AG09319 (cell line): ENCODE results near the gene RCSD1.

Experiments used
- DNase-seq: peaks from one replicate; pipeline ENCODE4 v3.0.0-alpha.2; 2010; ENCODE audit warnings: low read depth; ENCODE audit errors: extremely low read depth
- TF ChIP-seq, protein P1 (sequence below): IDR thresholded peaks from 2 replicates; pipeline ENCODE4 v1.5.1; 2011; ENCODE audit warnings: low read depth, mild to moderate bottlenecking, inconsistent platforms, low read length, moderate library complexity

The RCSD1 gene

DNA sequence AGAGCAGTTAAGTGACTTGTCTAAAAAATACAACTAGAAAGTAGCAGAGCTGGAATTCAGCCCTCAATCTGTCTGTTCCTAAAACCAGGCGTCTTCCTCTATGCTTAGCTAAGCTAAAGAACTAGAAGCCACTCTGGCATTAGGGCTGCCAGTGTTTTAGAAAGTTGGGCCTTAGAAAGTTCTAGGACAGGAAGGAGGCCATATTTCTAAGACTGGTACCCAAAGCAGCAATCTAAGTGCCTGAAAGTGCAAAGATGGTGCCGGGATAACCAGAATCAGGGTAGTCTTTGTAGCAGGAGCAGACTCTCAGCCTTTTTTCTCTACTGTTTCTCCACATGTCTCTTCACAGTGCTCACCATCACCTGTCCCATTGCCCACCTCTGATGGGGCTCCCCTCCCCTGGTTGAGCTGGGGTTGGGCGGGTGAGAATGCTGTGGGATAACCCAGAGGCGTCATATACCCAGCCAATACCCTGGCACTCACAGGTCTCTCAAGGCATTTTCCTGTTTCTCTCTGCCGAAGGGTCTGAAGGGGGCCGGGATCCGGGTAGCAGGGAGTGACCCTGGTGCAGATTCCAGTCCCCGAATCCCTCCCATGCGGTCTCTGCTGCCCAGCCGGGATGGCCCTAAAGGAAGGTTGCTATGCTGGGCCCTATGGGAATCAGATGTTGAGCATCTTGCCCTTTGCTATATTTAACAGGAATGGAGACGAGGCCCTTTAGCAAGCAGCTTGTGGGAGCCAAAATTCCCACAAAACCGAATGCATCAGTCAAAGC lies 1.1 kb upstream of the RCSD1 start:
- TF ChIP-seq, protein P1, sequence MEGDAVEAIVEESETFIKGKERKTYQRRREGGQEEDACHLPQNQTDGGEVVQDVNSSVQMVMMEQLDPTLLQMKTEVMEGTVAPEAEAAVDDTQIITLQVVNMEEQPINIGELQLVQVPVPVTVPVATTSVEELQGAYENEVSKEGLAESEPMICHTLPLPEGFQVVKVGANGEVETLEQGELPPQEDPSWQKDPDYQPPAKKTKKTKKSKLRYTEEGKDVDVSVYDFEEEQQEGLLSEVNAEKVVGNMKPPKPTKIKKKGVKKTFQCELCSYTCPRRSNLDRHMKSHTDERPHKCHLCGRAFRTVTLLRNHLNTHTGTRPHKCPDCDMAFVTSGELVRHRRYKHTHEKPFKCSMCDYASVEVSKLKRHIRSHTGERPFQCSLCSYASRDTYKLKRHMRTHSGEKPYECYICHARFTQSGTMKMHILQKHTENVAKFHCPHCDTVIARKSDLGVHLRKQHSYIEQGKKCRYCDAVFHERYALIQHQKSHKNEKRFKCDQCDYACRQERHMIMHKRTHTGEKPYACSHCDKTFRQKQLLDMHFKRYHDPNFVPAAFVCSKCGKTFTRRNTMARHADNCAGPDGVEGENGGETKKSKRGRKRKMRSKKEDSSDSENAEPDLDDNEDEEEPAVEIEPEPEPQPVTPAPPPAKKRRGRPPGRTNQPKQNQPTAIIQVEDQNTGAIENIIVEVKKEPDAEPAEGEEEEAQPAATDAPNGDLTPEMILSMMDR, result no peak
- DNase-seq, result no peak

DNA sequence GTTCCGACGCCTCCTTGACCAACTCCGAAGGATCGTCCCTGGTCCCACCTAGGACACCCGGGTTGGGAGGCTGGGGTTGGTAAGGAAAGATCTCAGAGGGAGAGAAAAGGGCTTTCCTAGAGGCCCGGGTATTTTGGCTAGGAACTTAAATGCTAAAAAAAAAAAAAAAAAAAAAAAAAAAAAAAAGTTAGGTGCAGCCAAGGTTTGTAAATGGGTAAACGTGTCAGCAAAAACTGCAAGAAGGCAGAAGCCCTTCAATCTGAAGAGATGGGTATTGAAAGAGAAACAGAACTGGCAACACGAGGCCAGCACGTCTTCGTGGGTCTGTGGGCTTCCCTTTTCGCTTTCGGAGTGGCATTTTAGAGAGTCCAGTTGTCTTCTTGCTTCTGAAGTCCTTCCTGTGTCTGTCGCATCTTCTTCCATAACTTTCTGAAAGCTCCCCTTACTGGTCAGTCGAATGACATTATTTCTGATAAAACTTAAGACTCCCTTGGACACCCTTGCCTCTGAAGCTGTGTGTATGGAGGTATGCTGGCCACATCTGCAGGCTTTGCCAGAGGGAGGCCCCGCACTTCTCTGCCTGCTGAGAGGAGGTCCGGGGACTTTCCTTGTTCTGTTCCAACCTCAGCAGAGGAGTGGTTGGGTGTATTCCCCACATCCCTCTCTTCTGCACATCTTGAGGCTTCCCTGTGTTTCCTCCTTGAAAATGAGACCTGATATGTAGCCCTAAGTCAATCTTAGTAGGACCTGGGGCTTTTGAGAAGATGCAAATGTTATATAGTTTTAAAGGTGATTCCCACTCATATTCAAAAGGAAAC lies 745 bp downstream of the RCSD1 start:
- DNase-seq, result no peak
- TF ChIP-seq, protein P1, result no peak

DNA sequence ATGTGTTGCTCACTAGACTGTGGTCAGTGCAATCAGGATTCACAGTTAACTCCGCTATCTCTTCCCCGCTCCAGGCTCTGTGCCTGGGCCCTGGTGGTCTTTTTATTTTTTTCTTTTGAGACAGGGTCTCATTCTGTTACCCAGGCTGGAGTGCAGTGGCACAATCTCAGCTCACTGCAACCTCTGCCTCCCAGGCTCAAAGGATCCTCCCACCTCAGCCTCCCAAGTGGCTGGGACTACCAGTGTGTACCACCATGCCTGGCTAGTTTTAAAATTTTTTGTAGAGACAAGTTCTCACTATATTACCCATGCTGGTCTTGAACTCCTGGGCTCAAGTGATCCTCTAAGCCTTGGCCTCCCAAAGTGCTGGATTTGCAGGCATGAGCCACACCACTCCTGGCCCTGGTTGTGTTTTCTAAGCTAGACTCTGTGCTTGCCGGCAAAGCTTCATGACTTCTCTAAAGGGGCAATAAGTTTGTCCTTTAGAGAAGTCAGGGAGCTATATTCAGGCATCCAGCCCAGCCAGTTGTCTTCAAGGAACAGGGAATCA lies 1.4 kb downstream of the RCSD1 start:
- TF ChIP-seq, protein P1, result no peak
- DNase-seq, result no peak

DNA sequence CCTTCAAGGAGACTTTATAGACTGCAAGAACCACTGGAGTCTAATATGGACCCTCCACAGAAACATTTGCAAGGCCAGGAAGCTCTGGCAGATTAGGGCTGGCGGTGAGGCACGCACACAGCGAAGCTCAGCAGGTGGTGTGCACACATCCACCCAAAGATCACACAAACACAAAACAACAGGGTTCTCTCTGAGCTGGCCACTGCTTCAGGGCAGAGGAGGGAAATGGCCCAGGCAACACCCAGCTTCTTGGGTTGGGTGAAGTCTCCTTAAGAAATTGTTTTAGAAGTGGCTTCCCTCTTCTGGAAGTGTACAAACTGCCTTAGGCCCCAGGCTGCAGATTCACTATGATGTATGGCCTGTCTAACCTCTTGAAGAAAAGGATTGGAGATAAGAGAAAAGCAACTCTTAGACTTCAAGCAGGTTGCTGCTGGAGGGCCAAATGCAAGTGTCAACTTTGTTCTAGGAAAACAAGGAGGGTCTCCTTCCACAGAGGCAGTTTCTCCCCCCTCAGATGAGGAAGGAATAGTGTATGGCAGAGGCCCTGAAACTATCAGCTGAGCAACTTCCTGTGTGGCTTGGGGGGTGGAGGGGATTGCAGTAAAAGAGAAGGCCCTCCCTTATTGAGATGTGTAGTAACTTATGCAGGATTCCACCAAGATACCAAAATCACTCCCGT lies 2.0 kb downstream of the RCSD1 start:
- no peak for DNase-seq
- TF ChIP-seq, protein P1, result no peak

DNA sequence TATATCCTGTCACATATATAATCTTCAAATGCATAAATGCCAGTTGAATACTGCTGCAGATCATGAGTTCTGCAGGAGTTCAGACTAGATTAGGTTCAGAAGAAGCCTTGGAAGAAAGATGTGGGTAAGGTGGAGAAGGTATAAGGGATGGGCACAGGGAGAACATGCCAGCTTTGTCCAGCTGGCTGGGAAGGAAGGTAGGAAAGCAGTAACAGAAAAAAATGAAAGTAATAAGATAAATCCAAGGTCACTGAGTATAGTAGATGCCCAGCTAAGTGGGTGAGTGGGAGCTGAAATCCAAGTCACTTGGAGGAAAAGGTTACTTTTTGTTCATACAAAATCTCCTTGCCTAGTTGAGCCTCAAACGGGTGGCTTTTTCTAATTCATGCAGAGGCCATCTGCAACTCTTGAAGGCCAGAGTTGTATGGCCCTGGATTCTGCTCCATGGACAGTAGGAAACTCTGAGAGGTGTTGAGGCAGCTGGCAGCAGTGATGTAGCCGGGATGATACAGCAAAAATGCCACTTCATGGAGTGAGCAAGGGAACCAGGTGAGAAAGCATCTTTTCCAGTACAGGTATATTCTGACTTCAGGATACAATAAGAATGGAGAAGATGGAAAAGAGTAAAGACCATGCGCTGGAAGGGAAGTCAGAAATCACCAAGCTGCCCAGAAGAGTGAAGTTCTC lies 3.4 kb downstream of the RCSD1 start:
- DNase-seq, result no peak
- TF ChIP-seq, protein P1, result no peak

DNA sequence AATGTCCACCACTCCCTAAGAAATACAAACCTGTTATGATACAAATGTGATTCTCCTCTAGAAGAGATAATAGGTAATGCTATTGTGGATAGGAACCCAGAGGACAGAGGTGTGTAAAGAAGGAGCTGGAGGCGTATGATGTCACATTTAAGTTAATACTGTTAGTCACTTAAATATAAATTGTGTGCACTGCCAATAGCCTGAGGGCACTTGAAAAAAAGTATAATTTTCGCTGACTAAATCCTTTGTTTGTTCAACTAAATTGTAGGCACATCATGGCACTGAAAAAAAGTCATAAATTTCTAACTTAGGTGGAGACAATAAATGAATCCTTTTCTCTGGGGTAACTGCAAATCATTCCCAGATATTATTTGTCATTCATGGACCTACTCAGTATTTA lies 4.4 kb downstream of the RCSD1 start:
- DNase-seq, result no peak
- TF ChIP-seq, protein P1, result no peak
